GM23248 (cell line): ENCODE data around the gene KDELR3. TPM values are rescaled to one million over a fixed set of nuclear protein-coding genes. Genes with fewer than 3 reads are reported as not detected.

Source experiments
- DNase-seq: peaks from one replicate; pipeline ENCODE4 v3.0.0-alpha.2; 2015
- H2AFZ ChIP-seq: fragments of 200-600 bp; sonication (generic); 2 replicates; pipeline ENCODE4 v1.6.1; 2016; ENCODE audit warnings: antibody characterized with exemption
- H3F3A ChIP-seq: fragments of 200-600 bp; sonication (generic); 2 replicates; pipeline ENCODE4 v1.6.1; 2016; ENCODE audit warnings: mild to moderate bottlenecking, antibody characterized with exemption, mixed run types; ENCODE audit not compliant: insufficient read depth
- H3K27ac ChIP-seq: fragments of 200-600 bp; sonication (generic); 2 replicates; pipeline ENCODE4 v1.5.1; 2016; ENCODE audit warnings: mild to moderate bottlenecking
- H3K27me3 ChIP-seq: fragments of 200-600 bp; sonication (generic); replicated peaks from 2 replicates; pipeline ENCODE4 v1.6.1; 2016; ENCODE audit warnings: mild to moderate bottlenecking; ENCODE audit not compliant: insufficient read depth
- H3K36me3 ChIP-seq: fragments of 200-600 bp; sonication (generic); 2 replicates; pipeline ENCODE4 v1.6.1; 2016; ENCODE audit warnings: low read depth, mild to moderate bottlenecking
- H3K4me1 ChIP-seq: fragments of 200-600 bp; sonication (generic); 2 replicates; pipeline ENCODE4 v1.6.1; 2016; ENCODE audit warnings: mild to moderate bottlenecking; ENCODE audit not compliant: insufficient read depth
- H3K4me2 ChIP-seq: fragments of 200-600 bp; sonication (generic); one replicate; pipeline ENCODE4 v1.6.1; 2016; ENCODE audit warnings: mild to moderate bottlenecking; ENCODE audit not compliant: unreplicated experiment
- H3K4me3 ChIP-seq: fragments of 200-600 bp; sonication (generic); 2 replicates; pipeline ENCODE4 v1.5.1; 2016; ENCODE audit warnings: mild to moderate bottlenecking
- H3K79me2 ChIP-seq: fragments of 200-600 bp; sonication (generic); 2 replicates; pipeline ENCODE4 v1.6.1; 2016; ENCODE audit warnings: mild to moderate bottlenecking; ENCODE audit not compliant: insufficient read depth
- H3K9ac ChIP-seq: fragments of 200-600 bp; sonication (generic); 2 replicates; pipeline ENCODE4 v1.6.1; 2016; ENCODE audit warnings: mild to moderate bottlenecking
- H3K9me2 ChIP-seq: fragments of 200-600 bp; sonication (generic); 2 replicates; pipeline ENCODE4 v1.6.1; 2016; ENCODE audit warnings: mixed run types, mild to moderate bottlenecking, moderate library complexity; ENCODE audit not compliant: insufficient read depth
- H3K9me3 ChIP-seq: fragments of 200-600 bp; sonication (generic); one replicate; pipeline ENCODE4 v1.6.1; 2017; ENCODE audit warnings: low read depth
- H4K20me1 ChIP-seq: fragments of 200-600 bp; sonication (generic); 2 replicates; pipeline ENCODE4 v1.6.0; 2016; ENCODE audit not compliant: insufficient read depth
- EZH2 ChIP-seq: fragments of 200-600 bp; sonication (generic); IDR thresholded peaks from 2 replicates; pipeline ENCODE4 v1.6.1; 2018; ENCODE audit warnings: antibody characterized with exemption, mild to moderate bottlenecking; ENCODE audit not compliant: insufficient read depth, poor library complexity, severe bottlenecking
- EZH2phosphoT487 ChIP-seq: fragments of 200-600 bp; sonication (generic); IDR thresholded peaks from 2 replicates; pipeline ENCODE4 v1.6.1; 2018; ENCODE audit warnings: antibody characterized with exemption, moderate library complexity, mild to moderate bottlenecking, low read depth; ENCODE audit not compliant: insufficient read depth
- whole genome bisulfite sequencing, 2 experiments: methylation state at CpG; one replicate each; pipeline ENCODE4 v1.1.6; 2015 to 2017; ENCODE audit warnings: low lambda C conversion rate in 2 of 2, low coverage in 1 of 2; ENCODE audit errors: missing lambda C conversion rate in 2 of 2; 5-methylcytosine and 5-hydroxymethylcytosine counted together
- in situ Hi-C: fragments of 300-500 bp; cut with MboI; formaldehyde crosslinking; loops from 2 replicates; pipeline ENCODE4 v1.15.0; 2020
- polyA plus RNA-seq: library from polyadenylated mRNA; unstranded; fragments of >200 nt; fragmentation: Nextera tagmentation; extraction: Ambion mirVana; gene quantifications from 2 replicates; pipeline ENCODE4 v1.2.1, GENCODE V29; 2016
- total RNA-seq: library from RNA; depleted of rRNA; stranded (reverse); fragments of >200 nt; shearing (Covaris generic); gene quantifications from 2 replicates; pipeline ENCODE4 v1.2.3, GENCODE V29; 2014

Gene KDELR3
- total and polyA plus RNA-seq, 2 experiments from 2014 or later, result 191 to 326 TPM

DNA sequence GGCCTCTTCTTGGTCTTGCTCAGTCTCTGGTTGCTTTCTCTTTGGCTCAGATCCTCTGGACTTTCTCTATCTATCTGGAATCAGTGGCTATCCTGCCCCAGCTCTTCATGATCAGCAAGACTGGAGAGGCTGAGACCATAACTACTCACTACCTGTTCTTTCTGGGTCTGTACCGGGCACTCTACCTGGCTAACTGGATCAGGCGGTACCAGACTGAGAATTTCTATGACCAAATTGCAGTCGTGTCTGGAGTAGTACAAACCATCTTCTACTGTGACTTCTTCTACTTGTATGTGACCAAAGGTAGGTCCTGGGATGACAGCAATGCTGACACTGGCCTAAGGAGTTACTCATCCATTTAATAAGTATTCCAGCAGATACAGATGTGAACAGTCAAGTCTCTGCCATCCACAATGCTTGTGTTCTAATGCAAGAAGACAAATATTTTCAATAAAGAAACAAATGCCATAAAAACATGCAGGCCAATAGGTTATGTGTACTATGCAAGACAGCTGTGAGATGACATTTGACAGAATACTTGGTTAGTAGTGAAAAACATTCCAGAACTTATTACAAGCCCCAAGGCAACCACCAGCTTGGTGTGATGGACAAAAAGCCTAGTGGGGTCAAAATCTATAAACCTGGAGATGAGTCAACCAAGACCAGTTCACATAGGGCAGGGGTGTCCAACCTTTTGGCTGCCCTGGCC, 13.4 kb downstream of the KDELR3 start:
- 95 to 100% methylated on average over 3 of the region's 3 CpGs for WGBS, 2 experiments
- no peak overlapping the region for H3K4me2 ChIP-seq
- no peaks in the 10 kb centered on the region for H3K9me2 ChIP-seq
- H3K4me3 ChIP-seq, result no peak overlapping the region
- peaks cover 74% of the 10 kb centered on the region for H3K36me3 ChIP-seq
- peaks cover 87% of the 10 kb centered on the region for H3F3A ChIP-seq
- no peak for DNase-seq
- TF ChIP-seq EZH2 (no peak), EZH2phosphoT487 (no peak)
- H3K9me3 ChIP-seq, result no peaks in the 10 kb centered on the region
- no peaks in the 10 kb centered on the region for H3K4me1 ChIP-seq
- no peak overlapping the region for H3K9ac ChIP-seq
- H3K27ac ChIP-seq, result peak overlapping the region; percentile 4; the same call in 1 of the 2 replicates
- in situ Hi-C loops, result no loop called here
- no peaks in the 10 kb centered on the region for H4K20me1 ChIP-seq
- H3K79me2 ChIP-seq, result peaks cover 6% of the 10 kb centered on the region; the same call in 1 of the 2 replicates
- H3K27me3 ChIP-seq, result no peaks in the 10 kb centered on the region
- H2AFZ ChIP-seq, result no peak overlapping the region

- WGBS, 2 experiments, result 98 to 100% methylated on average over 8 of the region's 8 CpGs
- no peak overlapping the region for H2AFZ ChIP-seq
- H4K20me1 ChIP-seq, result no peaks in the 10 kb centered on the region
- H3K79me2 ChIP-seq, result peaks cover 12% of the 10 kb centered on the region; the same call in 1 of the 2 replicates
- H3K9ac ChIP-seq, result no peak overlapping the region
- TF ChIP-seq EZH2phosphoT487 (no peak), EZH2 (no peak)
- H3K27ac ChIP-seq, result 0 out of 2 replicates have a peak overlapping the region, but pooled peaks have one; percentile 4
- H3K4me2 ChIP-seq, result no peak overlapping the region
- H3K4me1 ChIP-seq, result no peaks in the 10 kb centered on the region
- no peaks in the 10 kb centered on the region for H3K9me2 ChIP-seq
- no peaks in the 10 kb centered on the region for H3K9me3 ChIP-seq
- peaks cover 80% of the 10 kb centered on the region for H3K36me3 ChIP-seq
- no peak for DNase-seq
- H3K4me3 ChIP-seq, result no peak overlapping the region
- H3K27me3 ChIP-seq, result no peaks in the 10 kb centered on the region
- H3F3A ChIP-seq, result peaks cover 92% of the 10 kb centered on the region
- in situ Hi-C loops, result no loop called here
Observed at GRCh38 chr22:38481871-38482332, 14.0 kb downstream of the KDELR3 start.

DNA sequence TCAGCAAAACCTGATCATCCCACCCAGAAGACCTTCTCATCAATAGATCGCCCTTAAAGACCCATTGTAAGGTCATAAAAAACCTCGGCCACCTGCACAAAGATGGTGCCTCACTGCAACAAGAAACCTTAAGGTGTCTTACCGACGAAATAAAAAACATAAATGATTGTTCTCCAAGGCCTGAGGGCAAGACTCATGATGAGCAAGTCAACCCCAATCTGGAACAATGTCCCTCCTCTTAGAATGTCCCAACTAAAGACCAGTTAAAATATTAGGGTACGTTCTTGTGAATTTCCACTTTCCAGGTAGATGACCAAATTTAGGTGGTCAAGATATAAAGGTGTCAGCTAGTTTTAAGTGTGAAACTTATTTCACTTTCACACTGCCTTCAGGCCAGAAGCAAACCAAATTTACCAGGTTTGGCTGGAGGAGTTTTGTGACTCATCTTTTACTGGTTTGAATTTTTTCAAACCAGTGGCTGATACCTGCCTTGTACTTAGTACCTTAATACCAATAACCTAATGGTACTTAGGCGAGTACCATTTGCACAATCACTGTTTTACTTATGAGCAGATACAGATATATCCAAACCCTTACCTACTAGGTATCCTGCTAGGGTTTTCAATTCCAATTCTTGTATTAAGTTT, 14.9 kb downstream of the KDELR3 start:
- H3K4me2 ChIP-seq, result no peak overlapping the region
- H3K27ac ChIP-seq, result 0 out of 2 replicates have a peak overlapping the region, but pooled peaks have one; percentile 11
- in situ Hi-C loops, result no loop called here
- no peak overlapping the region for H3K4me3 ChIP-seq
- H3K9ac ChIP-seq, result no peak overlapping the region
- no peaks in the 10 kb centered on the region for H3K9me2 ChIP-seq
- DNase-seq, result no peak
- no peaks in the 10 kb centered on the region for H4K20me1 ChIP-seq
- H3K27me3 ChIP-seq, result no peaks in the 10 kb centered on the region
- no peak for TF ChIP-seq EZH2phosphoT487
- no peak for TF ChIP-seq EZH2
- WGBS, 2 experiments, result 96 to 99% methylated on average over 6 of the region's 6 CpGs
- no peaks in the 10 kb centered on the region for H3K9me3 ChIP-seq
- no peaks in the 10 kb centered on the region for H3K4me1 ChIP-seq
- peaks cover 80% of the 10 kb centered on the region for H3K36me3 ChIP-seq
- H3F3A ChIP-seq, result peaks cover 91% of the 10 kb centered on the region
- H3K79me2 ChIP-seq, result peaks cover 21% of the 10 kb centered on the region
- no peak overlapping the region for H2AFZ ChIP-seq

DNA sequence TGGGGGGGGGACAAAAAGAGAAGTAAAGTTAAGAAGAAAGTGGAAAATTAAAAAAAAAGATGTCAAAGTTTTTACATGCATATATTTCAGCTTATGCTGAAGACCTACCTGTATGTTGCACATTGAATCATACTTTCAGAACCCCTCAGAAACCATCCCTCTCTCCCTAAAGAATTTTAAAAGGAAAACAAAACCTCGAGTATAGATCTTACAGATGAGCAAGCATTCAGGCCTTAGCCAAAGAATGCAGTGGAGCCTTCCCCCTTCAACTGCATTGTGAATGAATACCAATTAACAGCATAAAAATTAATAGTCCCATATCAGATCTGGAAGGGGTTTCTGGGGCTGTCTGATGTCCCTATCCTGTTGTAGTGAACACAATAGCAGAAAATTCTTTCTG, 16.3 kb downstream of the KDELR3 start:
- Histone ChIP-seq H3K9me2 (no peaks in the 10 kb centered on the region), H3K27me3 (no peaks in the 10 kb centered on the region), H3K4me3 (no peak overlapping the region), H2AFZ (no peak overlapping the region), H4K20me1 (no peaks in the 10 kb centered on the region), H3K9ac (no peak overlapping the region), H3F3A (peaks cover 94% of the 10 kb centered on the region), H3K27ac (peak overlapping the region; percentile 12; the same call in 1 of the 2 replicates), H3K79me2 (peaks cover 36% of the 10 kb centered on the region), H3K4me1 (no peaks in the 10 kb centered on the region), H3K9me3 (no peaks in the 10 kb centered on the region), H3K36me3 (peaks cover 92% of the 10 kb centered on the region), H3K4me2 (no peak overlapping the region)
- WGBS, 2 experiments, result 86 to 93% methylated on average over 1 of the region's 1 CpG
- no peak for TF ChIP-seq EZH2
- TF ChIP-seq EZH2phosphoT487, result no peak
- no peak for DNase-seq
- in situ Hi-C loops, result no loop called here
